CD1c-positive myeloid dendritic cell (primary cell): ENCODE data around the gene CYTH1.

Experiments
- DNase-seq: peaks from one replicate; pipeline ENCODE4 v3.0.0-alpha.2; 2016; ENCODE audit errors: extremely low spot score

CYTH1 gene

DNA sequence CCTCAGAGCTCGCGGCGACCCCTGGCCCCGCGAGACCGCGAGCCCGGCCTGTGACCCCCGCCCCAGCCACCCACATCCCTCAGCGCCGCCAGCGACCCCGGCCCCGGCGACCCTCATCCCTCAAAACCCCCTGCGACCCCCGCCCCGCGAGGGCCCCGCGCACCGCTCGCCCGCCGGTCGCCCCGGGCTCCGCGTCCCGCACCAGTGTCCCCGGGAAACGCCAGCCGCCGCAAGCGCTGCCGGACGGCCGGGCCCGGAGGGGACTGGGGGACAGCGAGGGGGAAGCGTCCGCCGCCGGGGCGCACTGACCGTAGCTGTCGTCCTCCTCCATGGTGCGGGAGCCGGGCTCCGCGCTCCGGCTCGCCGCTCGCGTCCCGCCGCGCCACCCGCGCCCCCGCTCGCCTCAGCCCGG, at the start of gene CYTH1:
TSS of gene CYTH1 (minus strand) at position 381 of the 412 bp plus-strand sequence. CDS start at position 331, 50 bp downstream.
- DNase-seq: no peak

GRCh38 chr17:78829477-78829876, 47.4 kb upstream of the CYTH1 start:
- no peak for DNase-seq

DNA sequence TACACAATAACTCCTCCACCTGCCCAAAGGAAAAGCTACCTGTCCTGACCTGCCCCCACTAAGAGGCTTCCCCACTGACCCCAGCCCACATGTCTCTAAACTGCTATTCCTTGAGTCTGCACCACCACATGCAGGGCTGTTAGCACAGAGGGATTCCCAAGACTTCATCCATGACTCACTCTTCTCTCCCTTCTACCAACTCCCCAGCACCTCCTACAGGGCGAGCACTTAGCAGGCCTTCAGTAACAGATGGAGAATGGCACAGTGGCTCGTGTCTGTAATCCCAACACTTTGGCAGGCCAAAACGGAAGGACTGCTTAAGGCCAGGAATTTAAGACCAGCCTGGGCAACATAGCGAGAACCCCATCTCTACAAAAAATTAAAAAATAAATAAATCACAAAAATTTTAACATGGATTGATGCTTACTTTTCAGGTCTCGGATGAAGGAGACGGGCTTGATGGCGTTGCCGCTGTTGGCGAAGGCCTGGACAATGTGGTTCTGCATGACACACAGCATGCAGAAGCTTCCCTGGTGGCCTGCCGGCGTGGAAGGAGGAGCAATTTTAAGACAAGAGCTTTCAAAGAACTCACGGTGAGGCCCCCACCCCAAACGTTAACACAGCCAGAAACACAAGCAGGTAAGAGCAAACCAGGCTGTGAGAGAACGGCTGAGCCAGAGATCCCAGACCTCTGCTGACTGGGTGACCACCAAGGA, 46.6 kb upstream of the CYTH1 start:
- no peak for DNase-seq

- DNase-seq: peak; percentile 84
Observed at GRCh38 chr17:78826836-78827509, 44.9 kb upstream of the CYTH1 start.

DNA sequence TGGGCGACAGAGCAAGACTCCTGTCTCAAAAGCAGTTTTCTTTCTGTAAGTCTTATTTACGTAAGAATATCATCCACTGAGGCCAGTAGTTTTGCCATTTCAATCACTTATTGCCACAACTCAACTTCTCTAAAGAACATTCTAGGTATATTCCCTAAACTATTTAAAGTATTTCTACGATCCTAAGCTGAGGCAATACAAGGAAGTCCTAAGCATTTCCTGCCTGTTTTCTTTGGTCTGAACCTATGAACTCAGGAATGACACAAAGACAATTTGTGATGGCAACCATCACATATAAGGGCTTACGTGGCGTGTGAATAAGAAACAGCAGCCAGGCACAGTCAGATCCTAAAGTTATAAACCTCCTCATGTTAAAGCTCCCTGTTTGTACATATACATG, 44.3 kb upstream of the CYTH1 start:
- peak; percentile 58 for DNase-seq

DNA sequence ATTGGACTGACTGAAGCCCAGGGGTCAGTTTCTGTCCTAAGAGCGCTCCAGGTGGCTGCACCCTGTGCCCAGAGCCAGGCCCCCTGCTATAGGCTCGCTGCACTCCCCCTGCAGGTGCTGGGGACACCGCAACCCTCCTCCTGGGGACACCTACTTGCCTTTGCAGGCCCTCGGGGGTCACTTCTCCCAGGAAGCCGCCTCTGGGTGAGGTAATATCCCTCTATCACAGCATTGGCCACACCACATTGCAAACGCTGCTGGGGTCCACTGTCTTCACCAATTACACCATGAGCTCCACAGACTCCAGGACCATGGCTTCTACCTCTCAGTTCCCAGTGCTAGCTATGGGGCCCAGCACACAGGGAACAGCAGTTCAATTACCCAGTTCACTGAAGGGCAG, 43.6 kb upstream of the CYTH1 start:
- DNase-seq: no peak

- DNase-seq: no peak
Observed at GRCh38 chr17:78824240-78824639, 42.2 kb upstream of the CYTH1 start.

GRCh38 chr17:78823282-78824046, 41.4 kb upstream of the CYTH1 start:
- DNase-seq: no peak

- DNase-seq: no peak
Observed at GRCh38 chr17:78822552-78822951, 40.5 kb upstream of the CYTH1 start.

DNA sequence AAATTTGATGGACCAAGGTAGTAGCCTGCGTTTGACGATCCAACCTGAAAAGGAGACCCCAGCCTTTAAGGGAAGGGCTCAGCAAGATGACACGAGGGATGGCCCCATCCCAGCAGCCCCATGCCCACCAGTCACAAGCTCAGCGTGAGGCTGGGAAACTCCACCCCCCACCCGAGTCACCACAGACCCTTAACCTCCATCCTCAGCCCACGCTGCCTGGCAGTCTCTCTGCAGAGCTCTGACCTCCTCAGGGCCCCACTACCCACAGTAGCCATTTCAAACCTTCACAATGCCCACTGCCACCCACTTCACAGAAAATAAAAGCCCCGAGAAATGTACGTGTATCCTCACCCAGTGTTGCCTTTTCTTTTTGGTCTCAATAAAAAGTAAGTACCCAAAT, 39.9 kb upstream of the CYTH1 start:
- DNase-seq: no peak

DNA sequence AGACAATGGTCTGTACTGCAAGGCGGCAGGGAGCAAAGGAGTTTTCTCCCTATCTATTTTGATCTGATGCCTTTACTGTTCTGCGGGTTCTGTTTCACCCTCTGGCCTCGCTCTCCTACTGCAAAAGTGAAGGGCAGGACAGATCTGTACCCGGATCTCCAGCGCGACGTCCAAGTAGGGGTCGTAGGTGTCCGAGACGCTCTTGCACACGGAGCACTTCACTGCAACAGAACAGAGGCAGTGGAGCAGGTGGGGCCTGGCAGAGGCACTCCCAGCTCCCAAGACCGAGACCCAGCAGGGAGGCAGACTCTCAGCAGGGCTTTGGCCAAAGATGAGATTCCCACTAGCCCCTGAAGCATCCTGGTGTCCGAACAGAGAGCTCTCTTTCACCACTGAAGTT, 38.8 kb upstream of the CYTH1 start:
- no peak for DNase-seq

DNA sequence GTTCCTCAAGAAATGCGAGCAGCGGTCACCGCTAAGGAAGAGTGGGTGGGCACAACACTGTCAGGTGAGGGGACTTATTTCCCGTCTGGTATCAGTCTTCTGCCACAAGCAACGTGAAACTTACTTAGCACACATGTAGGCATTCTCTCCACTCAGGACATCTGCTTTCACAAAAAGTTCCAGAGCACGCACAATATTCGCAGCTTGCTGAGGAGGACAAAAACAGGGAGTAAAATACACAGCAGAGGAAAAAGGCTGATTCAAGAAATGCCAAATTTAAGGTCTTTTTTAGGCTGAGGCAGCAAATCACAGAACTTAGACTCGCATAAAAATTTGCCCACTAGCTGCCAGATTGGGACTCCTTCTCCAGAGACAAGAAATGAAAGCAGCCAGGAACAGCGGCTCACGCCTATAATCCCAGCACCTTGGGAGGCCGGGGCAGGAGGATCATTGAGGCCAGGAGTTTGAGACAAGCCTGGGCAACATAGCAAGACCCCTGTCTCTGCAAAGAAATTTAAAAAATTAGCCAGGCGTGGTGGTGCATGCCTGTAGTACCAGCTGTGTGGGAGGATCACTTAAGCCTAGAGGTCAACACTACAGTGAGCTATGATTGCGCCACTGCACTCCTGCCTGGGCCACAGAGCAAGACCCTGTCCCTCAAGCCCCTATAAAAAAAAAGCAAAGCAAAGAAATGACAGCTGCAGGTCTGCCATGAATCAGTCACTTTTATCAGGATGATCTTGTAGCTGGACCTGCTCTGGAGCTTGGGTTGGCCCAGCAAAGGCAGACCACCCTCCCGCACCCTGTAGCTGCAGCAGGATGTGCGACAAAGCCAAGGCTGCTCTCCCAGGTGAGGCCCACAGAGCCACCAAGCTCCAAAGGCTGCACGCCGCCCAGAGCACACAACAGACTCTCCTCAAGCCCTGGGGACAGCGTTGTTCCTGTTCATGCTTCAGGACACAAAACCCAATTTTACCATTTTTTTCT, 38.0 kb upstream of the CYTH1 start:
- no peak for DNase-seq

DNA sequence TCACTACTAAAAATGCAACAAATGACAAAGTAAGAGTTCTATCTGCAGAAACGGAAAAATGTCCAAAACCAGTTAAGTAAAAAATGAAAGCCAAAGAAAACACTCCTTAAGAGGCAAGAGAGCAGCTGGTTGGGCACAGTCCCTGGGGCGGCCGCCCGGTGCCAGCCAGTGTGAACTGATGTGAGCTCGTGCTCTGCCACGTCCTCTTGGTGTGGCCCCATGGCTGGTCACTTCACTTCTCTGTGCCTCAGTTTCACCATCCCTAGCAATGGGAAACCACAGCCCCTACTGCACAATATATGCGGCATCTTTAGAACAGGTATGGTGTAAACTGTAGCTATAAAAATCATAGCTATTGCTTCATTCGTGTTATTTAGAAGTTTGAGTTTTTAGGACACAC, 37.3 kb upstream of the CYTH1 start:
- DNase-seq: no peak

DNA sequence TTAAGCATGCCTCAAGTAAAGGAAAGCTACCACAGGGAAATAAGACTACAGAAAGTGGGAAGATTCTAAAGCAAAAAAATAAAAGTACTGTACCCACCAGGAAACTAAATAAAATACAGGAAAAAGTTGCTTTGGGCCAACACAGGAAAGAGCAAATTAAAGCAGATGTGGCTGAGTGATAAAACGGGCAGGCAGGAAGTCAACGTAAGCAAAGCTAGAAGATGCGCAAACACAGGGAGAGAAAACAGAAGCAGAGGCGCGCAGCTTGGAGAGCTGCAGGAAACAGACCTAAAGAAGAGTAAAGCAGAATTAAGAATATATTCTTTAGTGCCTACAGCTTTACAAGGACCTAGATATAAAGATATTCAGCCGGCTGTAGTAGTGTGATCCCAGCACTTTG, 36.9 kb upstream of the CYTH1 start:
- peak; percentile 22 for DNase-seq

DNA sequence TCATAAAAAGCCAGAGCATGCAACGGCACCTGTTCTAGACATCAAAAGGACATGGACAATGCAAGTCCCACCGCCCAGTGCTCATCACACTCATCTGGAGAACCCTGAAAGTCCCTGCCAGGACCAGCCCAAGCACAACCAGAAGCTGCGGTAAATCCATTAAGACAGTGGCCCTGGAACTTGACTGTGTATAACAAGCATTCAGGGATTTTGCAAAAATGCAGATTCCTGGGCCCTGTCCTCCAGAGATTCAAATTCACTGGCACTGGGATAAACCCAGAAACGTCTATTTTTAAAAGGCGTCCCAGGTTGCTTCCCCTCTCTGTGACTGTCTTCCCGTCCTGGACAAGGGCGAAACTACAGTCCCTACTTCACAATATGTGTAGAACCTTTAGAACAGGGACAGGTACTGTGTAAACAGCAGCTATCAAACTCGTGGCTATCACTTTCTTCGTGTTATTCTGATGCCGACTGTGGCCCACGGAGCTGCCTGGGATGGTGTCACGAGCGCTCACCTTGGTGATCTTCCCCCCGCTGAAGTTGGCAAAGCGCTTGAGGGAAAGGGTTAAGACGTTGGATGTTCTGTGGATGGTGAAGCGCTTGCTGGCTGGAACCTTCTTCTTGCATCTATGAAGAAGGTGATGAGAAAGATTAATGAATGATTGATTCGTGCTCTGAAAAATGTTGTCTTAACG, 36.2 kb upstream of the CYTH1 start:
- no peak for DNase-seq

- DNase-seq: peak; percentile 35
Observed at GRCh38 chr17:78817123-78817522, 35.0 kb upstream of the CYTH1 start.

DNA sequence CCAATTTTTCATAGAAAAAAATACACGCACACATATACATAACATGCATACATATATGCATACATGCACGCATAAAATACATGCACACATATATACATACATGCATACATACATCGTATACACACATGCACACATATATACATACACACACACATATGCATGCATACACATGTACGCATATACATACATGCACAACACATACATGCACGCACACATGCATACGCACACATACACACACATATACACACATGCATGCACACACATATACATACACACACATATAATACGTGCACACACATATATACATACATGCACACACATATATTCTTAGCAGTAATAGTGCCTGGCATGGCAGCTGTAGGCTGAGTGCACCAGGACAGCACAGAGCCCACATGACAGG, 33.6 kb upstream of the CYTH1 start:
- no peak for DNase-seq

DNA sequence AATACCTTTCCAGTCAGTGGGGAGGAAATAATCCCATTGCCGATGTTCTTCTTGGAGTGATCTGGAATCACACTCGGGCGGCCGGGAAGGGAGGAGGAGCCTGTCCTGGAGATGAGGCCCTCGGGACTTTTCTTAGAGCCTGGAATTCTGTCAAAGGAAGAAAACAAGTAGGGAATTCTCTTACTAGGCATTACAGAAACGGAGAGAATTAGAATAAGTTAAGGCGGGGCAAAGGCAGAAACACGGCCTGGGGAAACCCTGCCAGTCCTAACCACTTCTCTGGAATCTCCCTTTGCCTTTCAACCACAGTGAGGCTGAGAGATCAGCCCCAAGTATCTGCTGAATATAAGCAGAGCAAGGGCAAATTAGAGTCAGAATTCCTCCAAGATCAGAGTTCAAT, 30.8 kb upstream of the CYTH1 start:
- no peak for DNase-seq

GRCh38 chr17:78808163-78808562, 26.1 kb upstream of the CYTH1 start:
- DNase-seq: no peak

- DNase-seq: peak; percentile 51
Observed at GRCh38 chr17:78806451-78806850, 24.4 kb upstream of the CYTH1 start.

DNA sequence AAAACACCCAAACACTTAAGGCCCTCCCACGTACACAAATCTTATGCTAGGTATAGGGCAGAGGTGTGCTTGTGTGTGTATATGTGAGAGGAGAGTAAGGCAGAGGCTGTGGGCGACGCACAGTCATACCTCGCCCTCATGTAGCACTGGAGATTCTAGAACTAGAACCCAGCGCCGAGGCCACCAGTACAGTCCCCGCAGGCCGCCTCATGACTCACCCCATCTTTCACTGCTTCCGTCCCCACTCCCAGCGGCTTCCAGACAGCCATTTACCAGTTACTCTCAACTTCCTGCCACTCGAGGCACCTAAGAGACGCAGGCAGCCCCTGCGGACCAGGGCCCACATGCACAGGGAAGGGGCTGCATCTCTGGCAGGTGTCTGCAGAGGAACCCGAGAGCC, 23.2 kb upstream of the CYTH1 start:
- DNase-seq: no peak
